Activated CD4-positive, alpha-beta T cell treated with anti-CD3 and anti-CD28 coated beads, Interleukin-2, amount 10 ng/mL, durations not matched to agents 24 days and 14 days (primary cell): ENCODE measurements around the gene DVL2. TPM values are rescaled to one million over a fixed set of nuclear protein-coding genes. Genes with fewer than 3 reads are reported as not detected.

Source experiments
- DNase-seq: peaks from one replicate; pipeline ENCODE4 v3.0.0; 2022
- H3K27ac Mint-ChIP-seq: one replicate; pipeline ENCODE4 v1.8.0; 2022; ENCODE audit warnings: mild to moderate bottlenecking, mixed read lengths
- H3K27me3 Mint-ChIP-seq: one replicate; pipeline ENCODE4 v1.8.0; 2022; ENCODE audit warnings: mixed read lengths
- H3K36me3 Mint-ChIP-seq: one replicate; pipeline ENCODE4 v1.8.0; 2022; ENCODE audit warnings: low read depth, mild to moderate bottlenecking, mixed read lengths
- H3K4me1 Mint-ChIP-seq: one replicate; pipeline ENCODE4 v1.8.0; 2021; ENCODE audit warnings: mixed read lengths
- H3K4me3 Mint-ChIP-seq: one replicate; pipeline ENCODE4 v1.8.0; 2022; ENCODE audit warnings: mild to moderate bottlenecking, moderate library complexity, mixed read lengths
- H3K9me3 Mint-ChIP-seq: one replicate; pipeline ENCODE4 v1.8.0; 2021; ENCODE audit warnings: mixed read lengths
- intact Hi-C: fragments of 100-400 bp; cut with micrococcal nuclease; formaldehyde crosslinking; loops from one replicate; pipeline ENCODE4 v1.15.1; 2023
- total RNA-seq: library from RNA; stranded (reverse); gene quantifications from 2 replicates; pipeline ENCODE4 v1.2.3, GENCODE V29; 2022

DVL2 gene
- total RNA-seq, 1 donor from 2014 or later, result 77.7 TPM

DNA sequence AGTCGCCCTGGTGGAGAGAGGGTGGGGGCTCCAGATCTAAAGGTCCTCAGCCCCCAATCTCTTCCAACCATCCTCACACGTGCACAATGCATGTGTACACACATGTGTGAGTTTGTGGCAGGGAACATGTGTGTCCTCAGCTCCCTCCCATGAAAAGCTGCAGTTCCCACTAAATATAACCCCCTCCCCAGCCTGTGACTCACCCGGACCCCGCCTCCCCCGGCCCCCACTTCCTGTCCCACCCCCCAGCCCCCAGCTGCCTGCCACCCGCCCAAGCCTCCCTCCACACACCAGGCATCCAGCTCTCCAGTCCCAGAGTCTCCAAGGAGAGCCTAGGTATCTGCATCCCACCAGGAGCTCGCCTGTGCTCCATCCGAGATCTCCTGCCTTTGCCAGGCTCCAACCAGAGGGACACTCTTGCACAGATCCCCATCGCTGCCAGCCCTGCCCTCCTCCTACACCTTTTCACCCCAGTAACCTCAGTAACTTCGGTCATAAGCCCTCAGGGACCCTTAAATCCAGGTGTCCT lies 18.6 kb downstream of the DVL2 start:
- H3K9me3 Mint-ChIP-seq, result no peaks in the 10 kb centered on the region
- H3K27ac Mint-ChIP-seq, result no peak overlapping the region
- H3K36me3 Mint-ChIP-seq, result peaks cover 5% of the 10 kb centered on the region
- intact Hi-C loops, result loop anchor here (1.0 to 5.0 kb wide), 4 partner anchors 19 to 222 kb away; partner anchors contain the start of genes DVL2, EIF5A, ELP5 and FGF11
- H3K27me3 Mint-ChIP-seq, result peaks cover 14% of the 10 kb centered on the region
- no peak for DNase-seq
- H3K4me3 Mint-ChIP-seq, result peak overlapping the region; percentile 96
- H3K4me1 Mint-ChIP-seq, result peaks cover 63% of the 10 kb centered on the region

DNA sequence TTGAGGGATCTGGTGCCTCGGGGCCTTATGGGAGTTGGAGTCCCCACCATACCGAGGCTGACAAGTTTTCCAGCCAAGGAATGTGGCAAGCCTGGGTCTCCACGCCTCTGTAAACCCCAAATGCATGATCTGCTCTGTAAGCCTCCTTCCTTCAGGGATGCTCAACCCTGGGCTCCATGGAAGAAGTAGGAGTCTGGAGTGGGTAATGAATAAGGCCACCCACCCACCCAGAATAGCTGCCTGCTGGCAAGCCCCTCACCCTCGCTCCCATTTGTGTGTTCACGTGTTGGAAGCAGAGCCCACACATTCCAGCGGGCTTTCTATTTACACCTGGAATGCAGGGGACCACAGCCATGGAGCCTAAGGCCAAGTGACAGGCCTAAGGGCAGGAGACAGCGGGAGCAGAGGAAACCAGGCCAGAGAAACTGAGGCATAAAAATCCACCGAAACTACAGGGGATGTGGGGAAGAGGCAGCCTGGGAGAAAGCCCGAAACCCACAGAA lies 19.1 kb downstream of the DVL2 start:
- peaks cover 58% of the 10 kb centered on the region for H3K4me1 Mint-ChIP-seq
- peaks cover 15% of the 10 kb centered on the region for H3K27me3 Mint-ChIP-seq
- no peak for DNase-seq
- no peaks in the 10 kb centered on the region for H3K9me3 Mint-ChIP-seq
- H3K27ac Mint-ChIP-seq, result peak overlapping the region; percentile 99
- H3K36me3 Mint-ChIP-seq, result peaks cover 3% of the 10 kb centered on the region
- peak overlapping the region; percentile 96 for H3K4me3 Mint-ChIP-seq
- intact Hi-C loops, result loop anchor here (1.0 to 5.0 kb wide), 4 partner anchors 19 to 222 kb away; partner anchors contain the start of genes DVL2, EIF5A, ELP5 and FGF11

DNA sequence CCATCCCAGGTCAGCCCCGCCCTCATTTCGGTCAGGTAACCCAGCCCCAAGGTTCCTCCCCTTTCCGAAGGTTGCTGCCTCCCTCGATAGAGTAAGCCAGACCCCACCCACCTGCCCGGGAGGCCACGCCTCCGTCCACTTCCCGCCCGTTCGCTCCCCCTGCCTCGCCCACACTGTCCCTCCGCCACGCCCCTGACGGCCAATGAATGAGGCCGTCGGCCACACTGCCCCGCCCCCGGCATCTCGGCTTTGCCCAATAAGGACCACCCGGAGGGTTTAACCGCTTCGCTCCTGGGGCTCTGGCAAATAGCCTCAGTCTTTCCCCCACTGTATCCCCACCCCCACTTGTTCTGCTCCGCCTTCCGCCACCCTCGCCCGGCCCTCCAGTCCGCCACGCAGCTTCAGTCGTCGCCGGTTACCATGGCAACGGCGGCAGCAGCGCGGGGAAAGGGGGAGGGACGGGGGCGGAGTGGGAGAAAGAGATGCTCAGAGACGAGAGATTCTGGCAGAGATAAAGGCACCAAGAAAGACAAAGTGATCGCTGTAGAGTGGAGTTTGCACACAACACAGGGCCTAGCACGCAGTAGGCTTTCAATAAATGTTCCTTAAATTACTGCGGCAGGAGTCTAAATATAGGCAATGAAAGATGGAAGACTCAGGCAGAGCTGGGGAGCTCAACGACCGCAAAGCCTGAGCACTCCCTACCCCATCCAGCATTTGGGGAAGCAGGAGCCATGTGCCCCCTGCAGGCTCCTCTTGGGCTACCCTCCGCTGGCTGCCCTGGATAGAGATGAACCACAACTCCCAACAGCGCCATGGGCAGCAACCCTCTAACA lies 19.8 kb downstream of the DVL2 start:
- H3K9me3 Mint-ChIP-seq, result no peaks in the 10 kb centered on the region
- intact Hi-C loops, result loop anchor here (1.0 to 5.0 kb wide), 6 partner anchors 9 to 223 kb away; partner anchors contain the start of genes DVL2, EIF5A, ELP5 and FGF11
- peak overlapping the region; percentile 99 for H3K27ac Mint-ChIP-seq
- H3K36me3 Mint-ChIP-seq, result peaks cover 2% of the 10 kb centered on the region
- H3K4me3 Mint-ChIP-seq, result peak overlapping the region; percentile 96
- DNase-seq, result peak; percentile 100
- H3K27me3 Mint-ChIP-seq, result peaks cover 18% of the 10 kb centered on the region
- H3K4me1 Mint-ChIP-seq, result peaks cover 56% of the 10 kb centered on the region

DNA sequence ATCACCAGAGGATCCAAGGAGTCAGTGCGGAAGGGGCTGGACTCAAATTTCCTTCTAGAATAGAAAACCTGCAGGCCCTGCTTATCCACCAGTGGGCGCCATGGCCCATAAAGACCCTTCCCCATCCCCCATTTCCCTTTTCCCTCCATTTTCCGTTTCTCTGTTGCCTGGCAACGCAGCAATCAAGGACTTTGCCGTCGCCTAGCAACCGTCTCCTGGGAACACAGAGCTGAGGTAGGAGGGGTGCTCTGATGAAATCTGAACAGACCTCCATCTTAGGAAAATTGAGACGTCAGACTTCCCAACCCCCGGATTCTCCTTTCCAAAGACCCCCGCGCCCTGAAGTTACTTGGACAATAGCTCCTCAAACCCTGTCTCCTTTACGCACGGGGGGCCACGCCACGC lies 20.4 kb downstream of the DVL2 start:
- Mint-ChIP-seq H3K27ac (peak overlapping the region; percentile 99), H3K4me1 (peaks cover 51% of the 10 kb centered on the region), H3K9me3 (no peaks in the 10 kb centered on the region), H3K36me3 (peaks cover 2% of the 10 kb centered on the region), H3K4me3 (peak overlapping the region; percentile 96), H3K27me3 (peaks cover 18% of the 10 kb centered on the region)
- DNase-seq, result peak; percentile 92
- intact Hi-C loops, result loop anchor here (1.0 to 2.0 kb wide), 4 partner anchors 9 to 93 kb away; partner anchors contain the start of genes EIF5A, ELP5 and PHF23

DNA sequence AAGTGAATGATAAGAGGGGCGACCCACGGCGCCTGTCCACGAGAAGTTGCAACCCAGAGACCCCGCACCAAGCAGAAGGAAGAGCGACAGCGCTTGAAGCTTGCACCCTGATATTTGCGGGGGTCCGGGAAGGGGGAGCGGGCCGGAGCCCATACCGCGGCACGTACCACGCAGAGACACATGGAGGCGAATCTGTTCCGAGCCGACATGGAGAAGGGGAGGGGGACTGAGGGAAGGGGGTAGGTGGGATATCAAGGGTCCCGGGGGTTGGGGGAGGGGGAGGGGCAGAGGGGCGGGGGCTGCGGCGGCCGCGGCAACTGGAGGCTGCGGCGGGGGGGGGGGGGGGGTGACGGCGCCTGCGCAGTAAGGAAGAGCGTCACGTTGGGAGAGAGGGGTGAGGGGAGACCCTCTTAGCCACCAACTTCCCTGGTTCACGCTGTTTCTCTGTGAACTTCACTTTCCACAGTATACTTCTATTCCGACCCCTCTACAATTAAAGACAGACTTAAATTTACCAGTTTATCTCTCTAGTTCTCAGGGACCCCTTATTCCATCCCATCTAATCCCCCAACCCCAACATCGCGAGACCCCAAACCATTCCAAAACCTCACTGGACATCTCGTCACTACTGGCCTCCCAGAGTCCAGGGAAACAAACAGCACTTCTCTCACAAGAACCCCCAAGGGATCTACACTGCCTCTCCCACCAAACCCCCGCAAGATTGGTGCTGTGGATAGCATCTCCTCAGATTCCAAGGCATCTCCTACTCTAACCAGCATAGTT lies 22.6 kb downstream of the DVL2 start:
- Mint-ChIP-seq H3K27ac (no peak overlapping the region), H3K4me1 (peaks cover 49% of the 10 kb centered on the region), H3K9me3 (no peaks in the 10 kb centered on the region), H3K27me3 (peaks cover 18% of the 10 kb centered on the region), H3K4me3 (no peak overlapping the region), H3K36me3 (peaks cover 2% of the 10 kb centered on the region)
- no peak for DNase-seq
- intact Hi-C loops, result no loop called here

DNA sequence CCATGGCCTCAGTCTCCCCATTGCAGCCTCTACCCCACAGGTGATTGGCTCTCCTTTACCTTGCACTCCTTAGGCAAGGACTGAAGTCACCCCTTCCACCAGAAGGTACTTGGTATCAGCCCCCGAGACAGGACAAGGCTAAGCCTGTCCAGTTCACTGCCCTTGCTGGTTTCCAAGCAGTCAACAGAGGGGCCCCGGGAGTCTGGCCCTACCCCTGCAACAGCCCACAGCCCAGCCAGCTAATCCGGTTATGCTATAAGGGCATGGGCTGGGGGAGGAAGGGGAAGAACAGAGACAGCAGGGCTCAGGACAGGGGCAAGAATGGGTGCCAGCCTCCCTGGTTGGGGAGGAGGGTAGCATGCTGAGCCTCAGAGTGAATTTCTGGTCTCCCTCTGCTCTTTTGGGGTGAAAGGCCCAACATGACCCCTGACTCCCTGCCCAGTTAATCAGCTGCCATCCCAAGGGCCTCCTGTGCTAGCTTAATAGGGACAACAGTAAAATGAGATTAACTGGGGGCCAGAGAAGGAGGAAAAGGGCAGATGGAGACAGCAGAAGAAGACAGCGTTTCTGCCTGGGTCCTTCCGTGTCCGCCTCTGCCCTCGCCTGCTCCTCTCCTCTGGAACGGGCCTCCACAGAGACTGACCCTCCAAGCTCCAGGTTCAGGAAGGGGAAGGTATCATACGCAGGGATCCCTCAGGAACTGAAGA lies 25.4 kb downstream of the DVL2 start:
- H3K27ac Mint-ChIP-seq, result peak overlapping the region; percentile 32
- intact Hi-C loops, result no loop called here
- H3K9me3 Mint-ChIP-seq, result no peaks in the 10 kb centered on the region
- no peak overlapping the region for H3K4me3 Mint-ChIP-seq
- peaks cover 16% of the 10 kb centered on the region for H3K27me3 Mint-ChIP-seq
- no peak for DNase-seq
- H3K36me3 Mint-ChIP-seq, result no peaks in the 10 kb centered on the region
- peaks cover 47% of the 10 kb centered on the region for H3K4me1 Mint-ChIP-seq

DNA sequence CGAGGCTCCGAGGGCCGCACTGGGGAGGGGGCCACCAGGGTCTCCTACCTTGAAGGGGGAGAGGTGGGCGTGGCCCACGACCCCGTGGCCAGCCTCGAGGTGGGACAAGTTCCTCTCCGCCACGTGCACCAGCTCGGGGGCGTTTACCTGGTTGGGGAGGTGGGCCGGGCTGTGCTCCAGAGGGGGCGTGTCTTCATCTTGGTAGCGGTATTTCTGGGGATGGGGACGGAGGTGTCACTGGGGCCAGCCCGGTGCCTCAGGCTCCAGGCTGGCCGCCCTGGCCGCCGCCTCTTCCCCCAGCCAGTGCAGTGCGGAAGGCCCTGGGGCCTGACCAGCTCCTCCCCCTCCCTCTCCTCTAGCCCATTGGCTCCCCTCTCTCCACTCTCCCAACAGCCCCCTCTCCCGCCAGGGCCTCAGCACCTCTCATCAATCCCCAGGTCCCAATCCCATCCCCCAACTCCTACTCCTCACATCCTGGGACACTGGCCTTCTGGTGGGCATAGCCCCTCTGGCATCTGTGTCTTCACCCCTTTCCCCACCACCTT lies 26.2 kb downstream of the DVL2 start:
- H3K9me3 Mint-ChIP-seq, result no peaks in the 10 kb centered on the region
- H3K4me3 Mint-ChIP-seq, result no peak overlapping the region
- no peak for DNase-seq
- peaks cover 11% of the 10 kb centered on the region for H3K27me3 Mint-ChIP-seq
- no peaks in the 10 kb centered on the region for H3K36me3 Mint-ChIP-seq
- H3K4me1 Mint-ChIP-seq, result peaks cover 41% of the 10 kb centered on the region
- no peak overlapping the region for H3K27ac Mint-ChIP-seq
- intact Hi-C loops, result no loop called here

DNA sequence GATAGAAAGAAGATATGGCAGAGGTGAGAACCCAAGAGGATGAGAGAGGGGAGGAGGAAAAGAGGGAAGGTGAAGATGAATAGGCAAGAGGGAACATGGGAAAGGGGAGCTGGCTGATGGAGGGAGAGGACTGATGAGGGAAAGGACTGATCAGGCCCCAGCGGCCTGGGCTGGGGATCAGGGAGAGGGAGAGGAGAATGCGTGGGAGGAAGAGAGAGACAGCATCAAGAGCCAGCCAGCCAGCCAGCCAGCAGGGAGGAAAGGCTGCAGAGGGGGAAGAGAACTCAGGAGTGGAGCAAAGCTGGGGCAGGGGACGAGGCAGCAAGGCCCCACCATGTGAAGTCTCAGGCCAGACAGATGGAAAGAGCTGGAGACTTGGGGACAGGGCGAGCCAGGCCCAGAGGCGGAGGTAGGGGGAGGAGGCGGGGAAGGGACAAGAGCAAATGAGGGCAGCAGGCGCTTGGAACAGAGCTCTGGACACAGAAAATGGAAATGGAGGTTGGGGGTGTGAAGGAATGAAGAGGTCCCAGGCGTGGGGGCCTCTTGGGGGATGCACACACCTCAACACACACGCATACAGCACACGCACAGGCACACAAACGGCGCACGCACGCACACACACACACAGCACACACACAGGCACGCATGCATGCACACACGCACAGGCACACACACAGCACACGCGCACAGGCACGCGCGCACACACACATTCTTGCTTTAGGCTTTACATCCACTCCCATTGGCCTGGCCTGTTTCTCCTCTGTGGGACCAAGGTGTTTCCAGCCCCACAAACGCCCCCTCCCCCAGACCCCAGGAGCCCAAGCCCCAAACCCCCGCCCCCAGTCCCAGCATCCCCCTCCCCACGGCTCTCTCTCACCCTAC lies 27.0 kb downstream of the DVL2 start:
- Mint-ChIP-seq H3K4me3 (no peak overlapping the region), H3K9me3 (no peaks in the 10 kb centered on the region), H3K27me3 (peaks cover 9% of the 10 kb centered on the region), H3K27ac (no peak overlapping the region), H3K36me3 (peaks cover 4% of the 10 kb centered on the region), H3K4me1 (peaks cover 40% of the 10 kb centered on the region)
- DNase-seq, result no peak
- intact Hi-C loops, result no loop called here

DNA sequence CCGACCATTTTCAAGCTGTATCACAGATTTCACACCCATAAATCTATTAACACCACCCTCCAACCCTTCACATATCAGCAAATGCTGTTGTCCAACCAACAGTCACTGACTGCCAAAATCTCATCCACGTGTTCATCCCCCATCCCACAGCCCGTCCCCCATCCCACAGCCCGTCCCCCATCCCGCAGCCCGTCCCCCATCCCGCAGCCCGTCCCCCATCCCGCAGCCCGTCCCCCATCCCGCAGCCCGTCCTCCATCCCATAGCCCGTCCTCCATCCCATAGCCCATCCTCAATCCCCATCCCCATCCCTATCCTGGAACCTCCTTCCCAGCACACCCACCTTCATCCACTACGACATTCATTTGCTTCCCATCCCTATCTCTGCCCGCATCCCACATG lies 28.8 kb downstream of the DVL2 start:
- Mint-ChIP-seq H3K36me3 (peaks cover 7% of the 10 kb centered on the region), H3K27me3 (peaks cover 4% of the 10 kb centered on the region)

DNA sequence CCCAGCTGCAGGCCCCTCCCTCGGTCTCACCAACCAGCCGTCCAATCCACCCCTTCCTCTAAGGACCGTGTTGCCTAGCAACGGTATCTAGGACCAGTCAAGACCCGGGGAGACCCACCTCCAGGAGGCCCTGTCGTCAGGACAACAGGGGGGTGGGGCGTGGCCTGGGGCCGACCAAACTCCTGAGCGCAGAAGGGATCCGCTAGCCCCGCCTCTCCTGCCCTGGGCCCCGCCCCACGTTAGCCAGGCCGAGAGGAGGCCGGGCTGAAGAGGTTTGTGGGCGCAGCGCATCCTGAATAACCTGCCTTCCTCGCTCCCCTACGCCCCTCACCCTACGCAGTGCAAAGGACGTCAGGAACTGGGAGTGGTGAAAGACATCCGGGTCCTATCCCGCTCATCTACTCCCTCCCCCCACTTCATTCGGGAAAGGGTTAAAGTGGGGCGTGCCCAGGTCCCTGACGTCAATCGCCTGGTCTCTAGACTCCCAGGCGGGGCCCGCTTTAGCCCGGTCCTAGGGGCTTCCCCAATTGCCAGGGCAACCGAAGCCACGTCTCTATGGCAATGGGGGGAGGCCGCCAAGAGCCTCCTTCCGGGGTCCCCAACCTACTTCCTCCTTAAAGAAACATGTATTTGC lies 29.4 kb downstream of the DVL2 start:
- peaks cover 34% of the 10 kb centered on the region for H3K4me1 Mint-ChIP-seq
- peak overlapping the region; percentile 92 for H3K4me3 Mint-ChIP-seq
- intact Hi-C loops, result loop anchor here (1.0 kb wide), 1 partner anchor 9 kb away; no protein-coding TSS in a partner anchor
- no peaks in the 10 kb centered on the region for H3K9me3 Mint-ChIP-seq
- peak; percentile 98 for DNase-seq
- peaks cover under 1% of the 10 kb centered on the region for H3K27me3 Mint-ChIP-seq
- H3K36me3 Mint-ChIP-seq, result peaks cover 7% of the 10 kb centered on the region
- peak overlapping the region; percentile 91 for H3K27ac Mint-ChIP-seq

More for the DNA sequence above, 28.8 kb downstream of the DVL2 start:
- DNase-seq, result no peak
- Mint-ChIP-seq H3K4me3 (peak overlapping the region; percentile 92), H3K9me3 (no peaks in the 10 kb centered on the region), H3K4me1 (peaks cover 34% of the 10 kb centered on the region), H3K27ac (peak overlapping the region; percentile 91)
- intact Hi-C loops, result loop anchor here (1.0 kb wide), 1 partner anchor 9 kb away; no protein-coding TSS in a partner anchor

DNA sequence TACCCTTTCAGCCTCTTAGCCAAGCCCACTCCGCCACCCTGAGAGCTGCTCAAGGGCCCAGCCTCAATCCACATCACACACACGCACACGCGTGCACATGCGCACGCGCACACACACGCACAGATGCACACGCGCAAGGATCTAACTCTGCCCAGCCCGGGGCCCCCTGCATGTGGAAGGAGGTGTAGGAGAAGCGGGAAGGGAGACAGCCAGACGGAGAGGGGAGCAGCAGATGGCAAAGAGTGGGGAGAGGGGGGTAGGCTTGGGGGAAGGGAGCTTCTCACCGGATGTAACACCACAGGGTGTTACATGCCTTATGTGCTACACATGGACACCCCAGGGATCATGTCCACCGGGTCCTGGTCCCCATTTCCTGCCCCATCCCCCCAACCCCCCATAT lies 30.0 kb downstream of the DVL2 start:
- H3K36me3 Mint-ChIP-seq, result peaks cover 7% of the 10 kb centered on the region
- peaks cover 34% of the 10 kb centered on the region for H3K4me1 Mint-ChIP-seq
- peak overlapping the region; percentile 91 for H3K27ac Mint-ChIP-seq
- intact Hi-C loops, result no loop called here
- H3K27me3 Mint-ChIP-seq, result no peaks in the 10 kb centered on the region
- peak; percentile 68 for DNase-seq
- H3K4me3 Mint-ChIP-seq, result peak overlapping the region; percentile 92
- no peaks in the 10 kb centered on the region for H3K9me3 Mint-ChIP-seq

DNA sequence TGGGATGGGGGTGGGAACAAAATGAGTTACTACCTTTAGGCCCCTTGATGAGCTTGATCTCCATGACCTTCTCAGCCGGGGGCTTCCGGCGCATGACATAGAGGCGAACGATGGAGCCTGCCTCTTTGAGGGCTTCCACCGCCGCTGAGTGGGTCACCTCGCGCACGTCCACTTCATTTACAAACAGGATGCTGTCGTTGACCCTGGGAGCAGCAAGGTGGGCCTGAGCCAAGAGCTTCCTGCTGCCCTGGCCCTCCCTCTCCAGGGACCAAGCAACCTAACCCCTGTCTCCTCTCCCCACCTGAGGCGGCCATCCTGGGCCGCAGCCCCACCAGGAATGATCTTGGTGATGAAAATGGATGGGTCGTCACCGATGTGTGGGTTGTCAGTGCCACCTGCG lies 30.9 kb downstream of the DVL2 start:
- Mint-ChIP-seq H3K4me1 (peaks cover 31% of the 10 kb centered on the region), H3K36me3 (peaks cover 7% of the 10 kb centered on the region), H3K27ac (peak overlapping the region; percentile 91), H3K9me3 (no peaks in the 10 kb centered on the region), H3K4me3 (peak overlapping the region; percentile 54), H3K27me3 (no peaks in the 10 kb centered on the region)
- intact Hi-C loops, result no loop called here
- DNase-seq, result no peak
